ENCODE results near the gene RC3H2.

DNA sequence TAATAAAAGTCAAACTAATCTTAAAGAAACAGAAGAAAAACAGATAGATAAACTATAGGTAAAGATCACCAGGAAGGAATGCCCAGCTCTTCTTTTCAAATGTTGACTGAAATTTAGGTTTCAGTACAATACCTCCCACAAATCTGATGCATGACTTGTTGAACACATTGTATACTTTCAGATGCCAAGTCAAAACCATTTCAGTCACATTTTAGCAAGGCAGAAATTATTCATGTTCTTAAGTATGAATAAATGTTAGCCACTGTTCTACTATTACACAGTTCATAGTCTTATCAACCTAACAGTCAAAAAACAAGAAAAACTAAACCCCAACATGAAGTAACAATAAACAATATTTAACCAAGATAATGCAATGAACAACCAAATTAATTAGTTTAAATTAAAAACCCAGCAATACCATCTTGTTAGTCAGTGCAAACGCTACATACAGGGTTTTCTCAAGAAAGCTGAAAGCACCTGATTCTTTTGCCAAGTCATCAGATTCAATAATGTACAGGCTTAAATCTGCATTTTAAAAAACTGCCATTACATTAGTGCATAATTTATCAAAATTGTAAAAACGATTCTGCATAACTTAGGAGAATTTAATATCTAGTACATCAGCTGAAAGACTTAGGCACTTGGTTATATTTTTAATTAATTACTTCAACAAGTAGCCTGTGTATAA lies 56.8 kb downstream of the RC3H2 start:
- no peak for TF ChIP-seq SIN3A (IDR thresholded peaks at IDR 0.05; ENCODE audit: borderline replicate concordance, insufficient read depth, low read length)
- no peak for TF ChIP-seq POLR2AphosphoS5 (IDR thresholded peaks at IDR 0.05; ENCODE audit: low read depth, low read length)
- TF ChIP-seq TAF1 (IDR thresholded peaks at IDR 0.05; ENCODE audit: borderline replicate concordance, insufficient read depth, low read length): no peak
